Measurements from ENCODE around the gene RNF5.

DNA sequence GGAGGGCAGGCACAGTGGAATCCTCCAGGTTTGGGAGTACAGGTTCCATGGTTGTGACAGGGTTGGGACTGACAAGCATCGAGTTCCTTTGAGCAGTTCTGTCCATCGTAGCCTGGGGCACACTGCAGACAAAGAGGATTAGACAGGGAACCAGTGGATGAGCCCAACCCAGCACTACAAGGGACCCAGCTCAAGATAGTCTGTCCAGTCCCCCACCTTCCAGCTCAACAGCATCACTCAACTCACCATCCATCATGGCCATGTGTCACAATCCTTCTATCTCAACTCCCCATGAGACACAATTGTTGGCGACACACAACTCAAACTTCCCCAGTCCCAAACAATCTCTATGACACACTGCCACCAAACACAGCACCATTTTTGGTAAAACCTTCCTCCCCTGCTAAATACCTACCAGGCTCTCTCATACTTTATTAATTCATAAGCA, 26.1 kb downstream of the RNF5 start:
- TF ChIP-seq, protein P1, sequence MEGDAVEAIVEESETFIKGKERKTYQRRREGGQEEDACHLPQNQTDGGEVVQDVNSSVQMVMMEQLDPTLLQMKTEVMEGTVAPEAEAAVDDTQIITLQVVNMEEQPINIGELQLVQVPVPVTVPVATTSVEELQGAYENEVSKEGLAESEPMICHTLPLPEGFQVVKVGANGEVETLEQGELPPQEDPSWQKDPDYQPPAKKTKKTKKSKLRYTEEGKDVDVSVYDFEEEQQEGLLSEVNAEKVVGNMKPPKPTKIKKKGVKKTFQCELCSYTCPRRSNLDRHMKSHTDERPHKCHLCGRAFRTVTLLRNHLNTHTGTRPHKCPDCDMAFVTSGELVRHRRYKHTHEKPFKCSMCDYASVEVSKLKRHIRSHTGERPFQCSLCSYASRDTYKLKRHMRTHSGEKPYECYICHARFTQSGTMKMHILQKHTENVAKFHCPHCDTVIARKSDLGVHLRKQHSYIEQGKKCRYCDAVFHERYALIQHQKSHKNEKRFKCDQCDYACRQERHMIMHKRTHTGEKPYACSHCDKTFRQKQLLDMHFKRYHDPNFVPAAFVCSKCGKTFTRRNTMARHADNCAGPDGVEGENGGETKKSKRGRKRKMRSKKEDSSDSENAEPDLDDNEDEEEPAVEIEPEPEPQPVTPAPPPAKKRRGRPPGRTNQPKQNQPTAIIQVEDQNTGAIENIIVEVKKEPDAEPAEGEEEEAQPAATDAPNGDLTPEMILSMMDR (tag by site-specific recombination; IDR thresholded peaks at IDR 0.05), result no peak
- TF ChIP-seq ZNF248 (tag by site-specific recombination; IDR thresholded peaks at IDR 0.05) (no peak), FEZF1 (tag by site-specific recombination; IDR thresholded peaks at IDR 0.05) (no peak), ZBTB48 (tag by site-specific recombination; IDR thresholded peaks at IDR 0.05) (no peak), ZNF514 (tag by site-specific recombination; IDR thresholded peaks at IDR 0.05) (no peak), ZNF2 (tag by site-specific recombination; IDR thresholded peaks at IDR 0.05) (no peak), ZNF311 (tag by site-specific recombination; IDR thresholded peaks at IDR 0.05; ENCODE audit: borderline replicate concordance) (no peak)
- TF ChIP-seq, protein P2, sequence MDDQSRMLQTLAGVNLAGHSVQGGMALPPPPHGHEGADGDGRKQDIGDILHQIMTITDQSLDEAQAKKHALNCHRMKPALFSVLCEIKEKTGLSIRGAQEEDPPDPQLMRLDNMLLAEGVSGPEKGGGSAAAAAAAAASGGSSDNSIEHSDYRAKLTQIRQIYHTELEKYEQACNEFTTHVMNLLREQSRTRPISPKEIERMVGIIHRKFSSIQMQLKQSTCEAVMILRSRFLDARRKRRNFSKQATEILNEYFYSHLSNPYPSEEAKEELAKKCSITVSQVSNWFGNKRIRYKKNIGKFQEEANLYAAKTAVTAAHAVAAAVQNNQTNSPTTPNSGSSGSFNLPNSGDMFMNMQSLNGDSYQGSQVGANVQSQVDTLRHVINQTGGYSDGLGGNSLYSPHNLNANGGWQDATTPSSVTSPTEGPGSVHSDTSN (CRISPR knock-in tag; IDR thresholded peaks at IDR 0.05), result no peak

Measured in HEK293 (cell line).